ENCODE results near the gene EDC3.
A peak's percentile ranks its signal among the peaks of the same experiment; 100 is the strongest.
"Not testable (repeated sequence)": the region's sequence is repeated elsewhere in the genome, so short reads cannot be mapped to it uniquely, and the experiment has no call there.

The EDC3 gene, protein sequence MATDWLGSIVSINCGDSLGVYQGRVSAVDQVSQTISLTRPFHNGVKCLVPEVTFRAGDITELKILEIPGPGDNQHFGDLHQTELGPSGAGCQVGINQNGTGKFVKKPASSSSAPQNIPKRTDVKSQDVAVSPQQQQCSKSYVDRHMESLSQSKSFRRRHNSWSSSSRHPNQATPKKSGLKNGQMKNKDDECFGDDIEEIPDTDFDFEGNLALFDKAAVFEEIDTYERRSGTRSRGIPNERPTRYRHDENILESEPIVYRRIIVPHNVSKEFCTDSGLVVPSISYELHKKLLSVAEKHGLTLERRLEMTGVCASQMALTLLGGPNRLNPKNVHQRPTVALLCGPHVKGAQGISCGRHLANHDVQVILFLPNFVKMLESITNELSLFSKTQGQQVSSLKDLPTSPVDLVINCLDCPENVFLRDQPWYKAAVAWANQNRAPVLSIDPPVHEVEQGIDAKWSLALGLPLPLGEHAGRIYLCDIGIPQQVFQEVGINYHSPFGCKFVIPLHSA

GRCh38 chr15:74695597-74696397, at the start of gene EDC3:
TSS of gene EDC3 (minus strand) at chr15:74696024. CDS start at chr15:74675124, 20,900 bp downstream.
- peak; percentile 84 for DNase-seq (ENCODE audit: low read depth)

DNA sequence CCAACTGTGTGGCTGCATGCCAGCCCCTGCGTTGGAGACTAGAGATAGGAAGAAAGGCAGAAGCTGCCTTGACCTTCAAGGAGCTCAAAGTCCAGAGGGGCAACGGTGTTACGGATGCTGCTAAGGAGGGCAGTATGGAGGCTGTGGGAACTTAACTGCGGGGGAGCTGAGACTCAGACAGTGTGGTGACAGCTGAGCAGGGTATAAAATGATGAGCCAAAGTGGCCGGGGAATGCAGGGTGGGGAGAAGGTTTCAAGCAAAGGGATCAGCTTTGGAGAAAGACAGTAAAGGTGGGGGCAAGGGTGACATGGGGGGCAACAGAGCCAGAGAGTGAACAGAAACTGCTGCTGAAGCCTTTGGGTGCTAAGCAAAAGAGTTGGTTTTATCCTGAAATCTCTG, 46.6 kb upstream of the EDC3 start:
- DNase-seq (ENCODE audit: low read depth) = no peak

- not testable (repeated sequence) for DNase-seq (ENCODE audit: low read depth)
Observed at GRCh38 chr15:74738239-74738638, 42.4 kb upstream of the EDC3 start.

DNA sequence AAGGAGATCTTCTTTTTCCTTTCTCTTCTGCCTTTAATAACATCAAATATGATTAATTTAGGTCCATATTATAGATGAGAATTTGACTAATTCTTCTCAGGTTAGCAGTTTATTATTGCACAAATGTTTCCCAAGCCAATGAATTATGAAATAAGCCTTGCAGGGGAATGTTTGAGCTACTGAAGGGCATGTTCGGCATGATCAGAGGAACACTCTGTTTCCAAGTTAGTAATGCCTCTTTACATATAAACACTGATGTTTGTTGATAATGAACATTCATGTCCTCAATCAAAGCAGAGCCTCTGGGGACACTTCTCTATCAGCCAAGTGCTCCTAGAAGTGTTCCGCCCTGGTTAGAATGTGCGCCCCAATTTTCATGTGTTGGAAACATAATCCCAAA, 39.5 kb upstream of the EDC3 start:
- DNase-seq (ENCODE audit: low read depth) = no peak

DNA sequence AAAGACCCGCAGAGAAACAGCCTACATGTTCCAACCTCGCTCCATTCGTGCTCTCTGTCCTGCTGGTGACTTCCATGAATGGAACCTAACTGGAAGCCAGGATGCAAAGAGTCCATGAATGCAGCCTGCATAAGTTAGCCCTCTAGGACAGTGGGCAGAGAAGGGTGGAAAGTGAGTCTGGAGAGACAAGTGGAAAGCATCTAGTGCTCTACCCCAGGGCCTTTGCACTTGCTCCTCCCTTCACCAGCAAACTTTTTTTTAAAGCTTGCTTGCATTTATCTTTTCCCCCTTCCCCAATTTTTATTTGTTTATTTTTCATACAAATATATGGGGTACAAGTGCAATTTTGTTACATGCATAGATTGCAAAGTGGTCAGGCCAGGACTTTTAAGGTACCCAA, 37.4 kb upstream of the EDC3 start:
- DNase-seq (ENCODE audit: low read depth) = no peak

- no peak for DNase-seq (ENCODE audit: low read depth)
Observed at GRCh38 chr15:74732846-74733245, 37.0 kb upstream of the EDC3 start.

- no peak for DNase-seq (ENCODE audit: low read depth)
Observed at GRCh38 chr15:74730619-74731316, 34.9 kb upstream of the EDC3 start.

- not testable (repeated sequence) for DNase-seq (ENCODE audit: low read depth)
Observed at GRCh38 chr15:74729372-74729771, 33.5 kb upstream of the EDC3 start.

GRCh38 chr15:74728699-74729098, 32.9 kb upstream of the EDC3 start:
- DNase-seq (ENCODE audit: low read depth) = not testable (repeated sequence)

DNA sequence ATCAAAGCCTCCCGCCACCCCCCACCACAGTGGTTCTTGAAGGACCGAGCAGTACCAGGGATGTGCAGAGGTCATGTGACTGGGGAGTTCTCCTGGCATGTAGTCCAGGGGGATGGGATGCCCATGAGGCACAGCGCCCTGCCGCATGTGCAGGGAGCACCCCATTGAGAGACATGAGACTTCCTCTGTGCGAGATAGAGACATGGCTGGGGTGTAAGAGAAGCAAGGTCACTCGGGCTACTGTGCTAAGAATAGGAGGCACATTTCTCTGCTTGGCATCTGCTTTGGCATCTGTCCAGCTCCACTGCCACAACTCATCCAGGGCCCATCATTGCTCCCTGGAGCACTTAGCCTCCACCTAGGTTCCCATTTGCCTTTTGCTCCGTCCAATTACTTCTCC, 31.9 kb upstream of the EDC3 start:
- no peak for DNase-seq (ENCODE audit: low read depth)

DNA sequence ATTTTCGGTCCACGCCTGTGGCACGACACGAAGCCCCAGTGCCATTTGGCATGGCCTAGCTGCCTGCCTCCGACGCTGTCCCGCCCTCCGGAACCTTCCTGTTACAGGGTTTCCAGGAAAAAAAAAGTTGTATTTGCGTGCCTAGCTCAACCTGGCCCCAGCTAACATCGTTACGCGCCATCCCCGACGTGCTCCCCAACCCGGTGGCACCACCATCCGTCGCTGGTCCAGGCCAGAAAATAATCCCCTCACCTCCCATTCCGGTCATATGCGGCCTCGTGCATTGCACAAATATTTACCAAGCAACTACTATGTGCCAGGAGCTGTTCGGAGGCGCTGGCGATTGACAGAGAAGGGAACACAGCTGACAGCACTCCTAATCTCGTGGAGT, 30.9 kb upstream of the EDC3 start:
- DNase-seq (ENCODE audit: low read depth) = no peak

- DNase-seq (ENCODE audit: low read depth) = peak; percentile 47
Observed at GRCh38 chr15:74725845-74726773, 30.3 kb upstream of the EDC3 start.

- peak; percentile 33 for DNase-seq (ENCODE audit: low read depth)
Observed at GRCh38 chr15:74725225-74725774, 29.5 kb upstream of the EDC3 start, which contains the start of gene CYP1A1. TSS of gene CYP1A1 (minus strand) at chr15:74725528. CDS start at chr15:74723097, 2,431 bp downstream.

DNA sequence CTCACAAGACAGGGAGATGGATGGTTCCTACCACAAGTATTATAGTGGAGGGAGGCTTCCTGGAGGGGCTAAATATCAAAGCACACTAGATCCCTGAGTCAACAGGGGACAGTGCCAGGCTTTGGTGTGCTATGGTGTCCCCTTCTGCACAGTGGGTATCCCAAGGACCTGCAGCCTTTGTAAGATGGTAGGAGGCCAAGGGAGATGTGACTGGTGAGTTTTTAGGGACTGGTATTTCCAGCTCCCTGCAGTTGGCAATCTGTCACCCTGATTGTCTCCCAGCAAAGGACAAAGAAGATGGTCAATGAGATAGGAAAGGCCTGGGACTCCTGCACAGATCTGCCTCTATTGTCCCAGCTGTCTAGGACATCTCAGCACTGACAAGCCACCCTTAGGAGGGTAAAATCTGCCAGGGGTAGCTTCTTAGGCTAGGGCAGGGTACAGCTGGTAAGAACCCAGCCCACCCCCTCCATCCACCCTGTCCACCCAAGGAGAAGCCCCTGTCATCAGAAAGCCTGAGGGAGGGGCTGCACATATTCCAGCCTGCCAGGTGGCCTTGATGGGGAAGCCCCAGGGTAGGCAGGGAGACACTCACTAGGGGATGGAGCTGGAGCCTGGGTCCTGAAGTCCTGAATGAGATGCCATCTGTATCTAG, 28.9 kb upstream of the EDC3 start:
- no peak for DNase-seq (ENCODE audit: low read depth)

GRCh38 chr15:74723754-74724334, 28.0 kb upstream of the EDC3 start:
- DNase-seq (ENCODE audit: low read depth) = peak; percentile 68

DNA sequence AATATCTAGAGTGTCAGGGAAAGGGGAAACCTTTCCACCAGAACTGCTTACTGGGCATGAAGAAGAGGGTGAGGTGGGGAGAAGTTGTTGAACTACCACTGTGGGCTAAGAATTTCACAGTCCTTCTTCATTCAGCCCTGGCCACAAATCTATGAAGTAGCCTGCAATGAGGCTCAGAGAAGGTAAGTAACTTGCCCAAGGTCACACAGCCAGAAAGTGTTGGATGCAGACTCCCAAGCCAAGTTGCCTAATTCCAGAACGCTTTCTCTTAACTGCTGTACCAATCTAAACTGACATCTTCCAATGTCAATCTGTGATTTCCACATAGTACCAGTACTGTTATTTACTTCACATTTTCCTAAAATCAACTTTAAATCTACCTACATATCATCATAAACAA, 27.4 kb upstream of the EDC3 start:
- DNase-seq (ENCODE audit: low read depth) = no peak

GRCh38 chr15:74722591-74722990, 26.8 kb upstream of the EDC3 start:
- DNase-seq (ENCODE audit: low read depth) = no peak

DNA sequence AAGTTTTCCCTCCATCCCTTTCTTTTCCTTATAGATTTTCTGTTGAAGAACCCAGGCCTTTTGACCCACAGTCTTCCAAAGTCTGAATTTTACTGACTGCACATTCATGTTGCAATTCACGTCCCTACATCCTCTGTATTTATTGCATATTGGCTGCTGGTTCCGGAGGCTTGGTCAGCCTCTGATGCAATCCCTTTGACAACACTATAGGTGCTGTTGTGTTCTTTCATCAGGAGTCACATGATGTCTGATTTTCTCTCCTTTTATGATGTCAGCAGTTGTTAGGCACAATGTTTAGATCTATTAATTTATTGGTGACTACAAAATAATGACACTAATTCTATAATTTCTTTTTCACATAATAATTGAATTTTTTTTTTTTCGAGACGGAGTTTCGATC, 20.8 kb upstream of the EDC3 start:
- DNase-seq (ENCODE audit: low read depth) = no peak

DNA sequence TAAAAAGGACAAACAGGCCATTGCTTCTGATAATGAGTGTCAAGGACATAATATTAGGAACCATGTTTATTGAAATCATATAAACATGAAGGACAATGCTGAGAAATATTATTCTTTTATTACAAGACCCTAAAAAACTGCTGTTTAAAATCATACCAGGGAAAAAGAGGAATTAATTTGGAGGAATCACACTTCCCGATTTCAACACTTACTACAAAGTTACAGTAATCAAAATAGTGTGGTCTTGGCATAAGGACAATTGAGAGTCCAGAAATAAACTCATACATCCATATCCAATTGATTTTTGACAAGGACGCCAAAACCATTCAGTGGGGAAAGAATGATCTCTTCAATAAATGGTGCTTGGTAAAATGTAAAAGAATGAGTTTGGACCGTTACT, 16.5 kb upstream of the EDC3 start:
- DNase-seq (ENCODE audit: low read depth) = no peak
